ENCODE data around the gene ARHGEF7. TPM values are rescaled to one million over a fixed set of nuclear protein-coding genes. Genes with fewer than 3 reads are reported as not detected.

ARHGEF7 gene
- total RNA-seq, 1 experiment from 2014 or later: 100 TPM

GRCh38 chr13:111327730-111328573 is 212.8 kb downstream of the ARHGEF7 start:
- Histone ChIP-seq H3K27ac (ENCODE audit: low read length) (no peak overlapping the region), H3K9ac (ENCODE audit: low read length) (no peak overlapping the region), H3K9me3 (ENCODE audit: low read length) (no peaks in the 10 kb centered on the region), H3K79me2 (ENCODE audit: low read length) (no peaks in the 10 kb centered on the region), H3K27me3 (ENCODE audit: low read length) (no peaks in the 10 kb centered on the region), H3K9me2 (replicated peaks; ENCODE audit: insufficient read depth, low read length) (no peaks in the 10 kb centered on the region), H3K36me3 (ENCODE audit: insufficient read depth, low read length) (peaks cover 18% of the 10 kb centered on the region), H2AFZ (ENCODE audit: low read length) (no peak overlapping the region), H3K4me3 (ENCODE audit: low read length) (no peak overlapping the region), H3K4me2 (ENCODE audit: low read depth, low read length, poor library complexity, severe bottlenecking) (no peak overlapping the region), H3K4me1 (ENCODE audit: low read length) (no peaks in the 10 kb centered on the region), H4K20me1 (ENCODE audit: insufficient read depth, low read depth, low read length) (no peaks in the 10 kb centered on the region)
- DNase-seq: no peak

- no peak overlapping the region for H2AFZ ChIP-seq (ENCODE audit: low read length)
- peaks cover 25% of the 10 kb centered on the region for H3K36me3 ChIP-seq (ENCODE audit: insufficient read depth, low read length)
- no peaks in the 10 kb centered on the region for H3K27me3 ChIP-seq (ENCODE audit: low read length)
- no peaks in the 10 kb centered on the region for H3K79me2 ChIP-seq (ENCODE audit: low read length)
- H4K20me1 ChIP-seq (ENCODE audit: insufficient read depth, low read depth, low read length): no peaks in the 10 kb centered on the region
- no peak overlapping the region for H3K9ac ChIP-seq (ENCODE audit: low read length)
- no peaks in the 10 kb centered on the region for H3K4me1 ChIP-seq (ENCODE audit: low read length)
- no peak overlapping the region for H3K27ac ChIP-seq (ENCODE audit: low read length)
- H3K4me2 ChIP-seq (ENCODE audit: low read depth, low read length, poor library complexity, severe bottlenecking): no peak overlapping the region
- H3K9me3 ChIP-seq (ENCODE audit: low read length): no peaks in the 10 kb centered on the region
- no peak overlapping the region for H3K4me3 ChIP-seq (ENCODE audit: low read length)
- no peaks in the 10 kb centered on the region for H3K9me2 ChIP-seq (replicated peaks; ENCODE audit: insufficient read depth, low read length)
- DNase-seq: no peak
Observed at GRCh38 chr13:111328574-111329410, 213.7 kb downstream of the ARHGEF7 start.

- Histone ChIP-seq H3K9me2 (replicated peaks; ENCODE audit: insufficient read depth, low read length) (no peaks in the 10 kb centered on the region), H3K4me1 (ENCODE audit: low read length) (no peaks in the 10 kb centered on the region; the same call in 1 of the 2 replicates), H4K20me1 (ENCODE audit: insufficient read depth, low read depth, low read length) (no peaks in the 10 kb centered on the region), H3K27me3 (ENCODE audit: low read length) (no peaks in the 10 kb centered on the region), H3K36me3 (ENCODE audit: insufficient read depth, low read length) (peaks cover 33% of the 10 kb centered on the region), H3K4me3 (ENCODE audit: low read length) (no peak overlapping the region), H2AFZ (ENCODE audit: low read length) (no peak overlapping the region), H3K79me2 (ENCODE audit: low read length) (no peaks in the 10 kb centered on the region), H3K9ac (ENCODE audit: low read length) (no peak overlapping the region), H3K27ac (ENCODE audit: low read length) (no peak overlapping the region), H3K4me2 (ENCODE audit: low read depth, low read length, poor library complexity, severe bottlenecking) (no peak overlapping the region), H3K9me3 (ENCODE audit: low read length) (no peaks in the 10 kb centered on the region)
- DNase-seq: no peak
Observed at GRCh38 chr13:111329641-111330040, 214.5 kb downstream of the ARHGEF7 start.

GRCh38 chr13:111330066-111330610 is 215.0 kb downstream of the ARHGEF7 start:
- no peaks in the 10 kb centered on the region for H3K9me3 ChIP-seq (ENCODE audit: low read length)
- no peaks in the 10 kb centered on the region for H4K20me1 ChIP-seq (ENCODE audit: insufficient read depth, low read depth, low read length)
- no peak overlapping the region for H3K4me3 ChIP-seq (ENCODE audit: low read length)
- H3K9me2 ChIP-seq (replicated peaks; ENCODE audit: insufficient read depth, low read length): no peaks in the 10 kb centered on the region
- H3K27me3 ChIP-seq (ENCODE audit: low read length): no peaks in the 10 kb centered on the region
- no peak overlapping the region for H3K4me2 ChIP-seq (ENCODE audit: low read depth, low read length, poor library complexity, severe bottlenecking)
- H3K27ac ChIP-seq (ENCODE audit: low read length): no peak overlapping the region
- no peak for DNase-seq
- no peaks in the 10 kb centered on the region for H3K79me2 ChIP-seq (ENCODE audit: low read length)
- H2AFZ ChIP-seq (ENCODE audit: low read length): no peak overlapping the region
- peaks cover 35% of the 10 kb centered on the region for H3K36me3 ChIP-seq (ENCODE audit: insufficient read depth, low read length)
- no peaks in the 10 kb centered on the region; the same call in 1 of the 2 replicates for H3K4me1 ChIP-seq (ENCODE audit: low read length)
- no peak overlapping the region for H3K9ac ChIP-seq (ENCODE audit: low read length)

GRCh38 chr13:111335298-111335697 is 220.2 kb downstream of the ARHGEF7 start:
- H3K9me3 ChIP-seq (ENCODE audit: low read length): no peaks in the 10 kb centered on the region
- no peaks in the 10 kb centered on the region; the same call in 1 of the 2 replicates for H3K4me1 ChIP-seq (ENCODE audit: low read length)
- no peak overlapping the region for H3K9ac ChIP-seq (ENCODE audit: low read length)
- no peak overlapping the region for H2AFZ ChIP-seq (ENCODE audit: low read length)
- H3K27ac ChIP-seq (ENCODE audit: low read length): no peak overlapping the region
- H3K36me3 ChIP-seq (ENCODE audit: insufficient read depth, low read length): peaks cover 67% of the 10 kb centered on the region
- no peaks in the 10 kb centered on the region for H3K27me3 ChIP-seq (ENCODE audit: low read length)
- H3K4me3 ChIP-seq (ENCODE audit: low read length): no peak overlapping the region
- no peaks in the 10 kb centered on the region for H3K79me2 ChIP-seq (ENCODE audit: low read length)
- no peak overlapping the region for H3K4me2 ChIP-seq (ENCODE audit: low read depth, low read length, poor library complexity, severe bottlenecking)
- no peaks in the 10 kb centered on the region for H4K20me1 ChIP-seq (ENCODE audit: insufficient read depth, low read depth, low read length)
- H3K9me2 ChIP-seq (replicated peaks; ENCODE audit: insufficient read depth, low read length): no peaks in the 10 kb centered on the region
- DNase-seq: no peak

GRCh38 chr13:111336666-111337065 is 221.6 kb downstream of the ARHGEF7 start:
- DNase-seq: no peak
- Histone ChIP-seq H3K27ac (ENCODE audit: low read length) (no peak overlapping the region), H2AFZ (ENCODE audit: low read length) (no peak overlapping the region), H4K20me1 (ENCODE audit: insufficient read depth, low read depth, low read length) (no peaks in the 10 kb centered on the region), H3K9me3 (ENCODE audit: low read length) (no peaks in the 10 kb centered on the region), H3K4me1 (ENCODE audit: low read length) (no peaks in the 10 kb centered on the region; the same call in 1 of the 2 replicates), H3K4me2 (ENCODE audit: low read depth, low read length, poor library complexity, severe bottlenecking) (no peak overlapping the region), H3K4me3 (ENCODE audit: low read length) (no peak overlapping the region), H3K36me3 (ENCODE audit: insufficient read depth, low read length) (peaks cover 62% of the 10 kb centered on the region), H3K79me2 (ENCODE audit: low read length) (no peaks in the 10 kb centered on the region), H3K27me3 (ENCODE audit: low read length) (no peaks in the 10 kb centered on the region), H3K9ac (ENCODE audit: low read length) (no peak overlapping the region), H3K9me2 (replicated peaks; ENCODE audit: insufficient read depth, low read length) (no peaks in the 10 kb centered on the region)

GRCh38 chr13:111337206-111337605 is 222.1 kb downstream of the ARHGEF7 start:
- no peak for DNase-seq
- H3K4me3 ChIP-seq (ENCODE audit: low read length): no peak overlapping the region
- no peaks in the 10 kb centered on the region; the same call in 1 of the 2 replicates for H3K4me1 ChIP-seq (ENCODE audit: low read length)
- H3K36me3 ChIP-seq (ENCODE audit: insufficient read depth, low read length): peaks cover 56% of the 10 kb centered on the region
- no peaks in the 10 kb centered on the region for H3K9me2 ChIP-seq (replicated peaks; ENCODE audit: insufficient read depth, low read length)
- H3K27ac ChIP-seq (ENCODE audit: low read length): no peak overlapping the region
- no peaks in the 10 kb centered on the region for H4K20me1 ChIP-seq (ENCODE audit: insufficient read depth, low read depth, low read length)
- no peaks in the 10 kb centered on the region for H3K9me3 ChIP-seq (ENCODE audit: low read length)
- H3K4me2 ChIP-seq (ENCODE audit: low read depth, low read length, poor library complexity, severe bottlenecking): no peak overlapping the region
- no peaks in the 10 kb centered on the region for H3K27me3 ChIP-seq (ENCODE audit: low read length)
- no peak overlapping the region for H3K9ac ChIP-seq (ENCODE audit: low read length)
- H3K79me2 ChIP-seq (ENCODE audit: low read length): no peaks in the 10 kb centered on the region
- H2AFZ ChIP-seq (ENCODE audit: low read length): no peak overlapping the region

GRCh38 chr13:111337741-111338140 is 222.6 kb downstream of the ARHGEF7 start:
- H3K79me2 ChIP-seq (ENCODE audit: low read length): no peaks in the 10 kb centered on the region
- no peak for DNase-seq
- H4K20me1 ChIP-seq (ENCODE audit: insufficient read depth, low read depth, low read length): no peaks in the 10 kb centered on the region
- no peaks in the 10 kb centered on the region for H3K27me3 ChIP-seq (ENCODE audit: low read length)
- no peak overlapping the region for H3K4me3 ChIP-seq (ENCODE audit: low read length)
- peaks cover 53% of the 10 kb centered on the region for H3K36me3 ChIP-seq (ENCODE audit: insufficient read depth, low read length)
- no peak overlapping the region for H2AFZ ChIP-seq (ENCODE audit: low read length)
- no peaks in the 10 kb centered on the region for H3K9me3 ChIP-seq (ENCODE audit: low read length)
- H3K27ac ChIP-seq (ENCODE audit: low read length): no peak overlapping the region
- H3K4me1 ChIP-seq (ENCODE audit: low read length): no peaks in the 10 kb centered on the region; the same call in 1 of the 2 replicates
- H3K4me2 ChIP-seq (ENCODE audit: low read depth, low read length, poor library complexity, severe bottlenecking): no peak overlapping the region
- H3K9me2 ChIP-seq (replicated peaks; ENCODE audit: insufficient read depth, low read length): no peaks in the 10 kb centered on the region
- no peak overlapping the region for H3K9ac ChIP-seq (ENCODE audit: low read length)

Data from Karpas-422 (cell line).